Kidney glomerular epithelial cell (primary cell): ENCODE measurements around the gene C1orf21.

Experiments used
- DNase-seq: peaks from one replicate; lab custom pipeline; 2025; lab: John Stamatoyannopoulos, UW

C1orf21 gene

GRCh38 chr1:184416481-184416880, 29.7 kb downstream of the C1orf21 start:
- DNase-seq = no peak

- DNase-seq = no peak
These were observed 30.1 kb downstream of the C1orf21 start for GRCh38 chr1:184416946-184417345.

GRCh38 chr1:184417916-184418315, 31.1 kb downstream of the C1orf21 start:
- no peak for DNase-seq

- no peak for DNase-seq
These were observed 32.0 kb downstream of the C1orf21 start for GRCh38 chr1:184418652-184419349.

GRCh38 chr1:184419350-184420161, 32.7 kb downstream of the C1orf21 start:
- DNase-seq = no peak

GRCh38 chr1:184422490-184423233, 35.8 kb downstream of the C1orf21 start:
- DNase-seq = no peak

- no peak for DNase-seq
These were observed 36.8 kb downstream of the C1orf21 start for GRCh38 chr1:184423649-184424048.

GRCh38 chr1:184424157-184424556, 37.3 kb downstream of the C1orf21 start:
- no peak for DNase-seq

GRCh38 chr1:184424945-184425344, 38.1 kb downstream of the C1orf21 start:
- DNase-seq = no peak

- DNase-seq = no peak
These were observed 38.8 kb downstream of the C1orf21 start for GRCh38 chr1:184425449-184426277.

- DNase-seq = no peak
These were observed 39.4 kb downstream of the C1orf21 start for GRCh38 chr1:184426278-184426674.

- no peak for DNase-seq
These were observed 40.9 kb downstream of the C1orf21 start for GRCh38 chr1:184427722-184428121.

- no peak for DNase-seq
These were observed 41.8 kb downstream of the C1orf21 start for GRCh38 chr1:184428604-184429003.

- DNase-seq = no peak
These were observed 42.5 kb downstream of the C1orf21 start for GRCh38 chr1:184429335-184429734.

GRCh38 chr1:184433956-184434502, 47.2 kb downstream of the C1orf21 start:
- DNase-seq = no peak

- no peak for DNase-seq
These were observed 50.5 kb downstream of the C1orf21 start for GRCh38 chr1:184437291-184437690.

- no peak for DNase-seq
These were observed 51.5 kb downstream of the C1orf21 start for GRCh38 chr1:184438363-184438762.

- no peak for DNase-seq
These were observed 55.4 kb downstream of the C1orf21 start for GRCh38 chr1:184442260-184442659.

GRCh38 chr1:184443201-184443600, 56.4 kb downstream of the C1orf21 start:
- DNase-seq = no peak

GRCh38 chr1:184443624-184444023, 56.8 kb downstream of the C1orf21 start:
- DNase-seq = no peak

- DNase-seq = no peak
These were observed 59.2 kb downstream of the C1orf21 start for GRCh38 chr1:184445997-184446396.
